HCT116 (cell line): Measurements from ENCODE around the gene STXBP5. TPM values are rescaled to one million over a fixed set of nuclear protein-coding genes. Genes with fewer than 3 reads are reported as not detected.

ENCODE experiments used
- ATAC-seq: fragments of 200-7000 bp; cut with Tn5 transposase; 2 replicates; pipeline ENCODE4 v1.9.1; 2020; ENCODE audit warnings: mild to moderate bottlenecking, moderate library complexity
- BruUV-seq: library from RNA; stranded (reverse); fragments of 400-500 nt; replicated peaks from 2 replicates; lab custom pipeline; 2021; lab: Mats Ljungman, UMichigan
- CTCF ChIA-PET: fragments of 300-600 bp; sonication (Branson Sonifier 250); formaldehyde crosslinking; loops from one replicate; lab custom pipeline; 2021; ENCODE audit warnings: antibody characterized with exemption; lab: Charles Lee
- POLR2A ChIA-PET: fragments of 300-600, 350-600 bp; sonication (Branson Sonifier 250); formaldehyde crosslinking; loops from one replicate; lab custom pipeline; 2021; ENCODE audit warnings: antibody characterized with exemption; lab: Charles Lee
- RAD21 ChIA-PET, 2 experiments: fragments of 300-600 bp; sonication (Branson Sonifier 250); formaldehyde crosslinking; loops; one replicate each; lab custom pipeline; 2023; ENCODE audit warnings: low total read pairs in 2 of 2; ENCODE audit not compliant: uncharacterized antibody in 2 of 2, unreplicated experiment in 2 of 2, low non-redundant PET in 1 of 2; lab: Charles Lee
- DNase-seq: peaks from one replicate; pipeline ENCODE4 v3.0.0-alpha.2; 2010; ENCODE audit warnings: low read depth, low spot score
- H2AFZ ChIP-seq: fragments of 200-600 bp; shearing (Covaris generic), sonication (generic); 2 replicates; pipeline ENCODE4 v1.6.1; 2017; ENCODE audit warnings: low read depth, mixed run types, mixed read lengths, antibody characterized with exemption, low read length; ENCODE audit not compliant: poor library complexity, severe bottlenecking
- H3K27ac ChIP-seq: 2 replicates; pipeline ENCODE4 v1.5.1; 2012; ENCODE audit warnings: low read depth, low read length
- H3K27me3 ChIP-seq: fragments of 200-600 bp; sonication (generic); 2 replicates; pipeline ENCODE4 v1.6.1; 2016; ENCODE audit warnings: mixed run types, low read length, mixed read lengths; ENCODE audit not compliant: insufficient read depth
- H3K36me3 ChIP-seq, 2 experiments: fragments of 200-500 bp in 1 of 2; fragments of 200-600 bp in 1 of 2; sonication (Bioruptor generic) in 1 of 2; sonication (generic) in 1 of 2; 2 replicates each; pipeline versions ENCODE4 v1.5.1 to v1.6.1; 2014 to 2016; ENCODE audit warnings: low read length in 2 of 2, inconsistent platforms in 1 of 2, mixed read lengths in 1 of 2, mixed run types in 1 of 2; ENCODE audit not compliant: insufficient read depth in 2 of 2, control insufficient read depth in 1 of 2
- H3K4me1 ChIP-seq, 2 experiments: fragments of 200-600 bp in 1 of 2; sonication (generic) in 1 of 2; 2 replicates each; pipeline versions ENCODE4 v1.5.1 to v1.6.1; 2012 to 2017; ENCODE audit warnings: low read length in 2 of 2, inconsistent platforms in 1 of 2, mild to moderate bottlenecking in 1 of 2, mixed read lengths in 1 of 2, mixed run types in 1 of 2, moderate library complexity in 1 of 2; ENCODE audit not compliant: insufficient read depth in 2 of 2, control insufficient read depth in 1 of 2
- H3K4me2 ChIP-seq: fragments of 200-600 bp; sonication (generic); 2 replicates; pipeline ENCODE4 v1.6.1; 2017; ENCODE audit warnings: mixed run types, low read length, mixed read lengths
- H3K4me3 ChIP-seq, 2 experiments: fragments of 200-600 bp in 1 of 2; sonication (generic) in 1 of 2; replicated peaks in 1 of 2; 2 replicates each; pipeline ENCODE4 v1.5.1; 2011 to 2016; ENCODE audit warnings: low read length in 2 of 2, control low read depth in 1 of 2, low read depth in 1 of 2, mild to moderate bottlenecking in 1 of 2, mixed read lengths in 1 of 2, mixed run types in 1 of 2
- H3K79me2 ChIP-seq: fragments of 200-600 bp; sonication (generic); 2 replicates; pipeline ENCODE4 v1.6.1; 2017; ENCODE audit warnings: mild to moderate bottlenecking, mixed run types, low read length, moderate library complexity, mixed read lengths; ENCODE audit not compliant: insufficient read depth
- H3K9ac ChIP-seq: fragments of 200-600 bp; sonication (generic); 2 replicates; pipeline ENCODE4 v1.6.1; 2016; ENCODE audit warnings: low read length, mixed read lengths
- H3K9me2 ChIP-seq: fragments of 200-600 bp; sonication (generic), shearing (Covaris generic); 2 replicates; pipeline ENCODE4 v1.6.1; 2017; ENCODE audit warnings: mixed run types, mild to moderate bottlenecking, moderate library complexity; ENCODE audit not compliant: insufficient read depth
- H3K9me3 ChIP-seq, 2 experiments: fragments of 200-500 bp in 1 of 2; fragments of 200-600 bp in 1 of 2; sonication (Bioruptor generic) in 1 of 2; sonication (generic) in 1 of 2; 2 replicates each; pipeline ENCODE4 v1.6.1; 2014 to 2017; ENCODE audit warnings: low read length in 2 of 2, mixed read lengths in 2 of 2, inconsistent platforms in 1 of 2, low read depth in 1 of 2, mild to moderate bottlenecking in 1 of 2, mixed run types in 1 of 2, moderate library complexity in 1 of 2; ENCODE audit not compliant: control insufficient read depth in 1 of 2, insufficient read depth in 1 of 2
- H4K20me1 ChIP-seq: fragments of 200-600 bp; sonication (generic), shearing (Covaris generic); 2 replicates; pipeline ENCODE4 v1.6.1; 2017; ENCODE audit warnings: mixed run types, mild to moderate bottlenecking, moderate library complexity; ENCODE audit not compliant: insufficient read depth
- EGR1 ChIP-seq: IDR thresholded peaks from 2 replicates; pipeline ENCODE4 v1.6.1; 2012; ENCODE audit warnings: low read depth
- ELF1 ChIP-seq: IDR thresholded peaks from 2 replicates; pipeline ENCODE4 v1.6.1; 2012; ENCODE audit warnings: low read depth, borderline replicate concordance
- EZH2 ChIP-seq: fragments of 200-600 bp; sonication (generic); IDR thresholded peaks from 2 replicates; pipeline ENCODE4 v1.6.1; 2017; ENCODE audit warnings: antibody characterized with exemption, mixed run types
- EZH2phosphoT487 ChIP-seq: fragments of 200-600 bp; IDR thresholded peaks from 2 replicates; pipeline ENCODE4 v1.6.1; 2018; ENCODE audit warnings: antibody characterized with exemption, borderline replicate concordance
- JUND ChIP-seq: IDR thresholded peaks from 2 replicates; pipeline ENCODE4 v1.6.1; 2012
- POLR2A ChIP-seq: IDR thresholded peaks from 2 replicates; pipeline ENCODE4 v1.7.0; 2011; ENCODE audit warnings: borderline replicate concordance; ENCODE audit not compliant: insufficient read depth, insufficient read length; ENCODE audit errors: extremely low read depth
- POLR2AphosphoS5 ChIP-seq: IDR thresholded peaks from 2 replicates; pipeline ENCODE4 v1.6.1; 2011; ENCODE audit warnings: mild to moderate bottlenecking, low read depth, low read length, moderate library complexity
- RAD21 ChIP-seq: IDR thresholded peaks from 2 replicates; pipeline ENCODE4 v1.6.1; 2012; ENCODE audit warnings: low read depth, mild to moderate bottlenecking
- SP1 ChIP-seq: IDR thresholded peaks from 2 replicates; pipeline ENCODE4 v1.6.1; 2012; ENCODE audit warnings: low read depth
- SRF ChIP-seq: IDR thresholded peaks from 2 replicates; pipeline ENCODE4 v1.6.1; 2012; ENCODE audit warnings: low read depth
- ZFX ChIP-seq: fragments of 450-650 bp; IDR thresholded peaks from 2 replicates; pipeline ENCODE4 v1.6.1; 2017
- ZNF274 ChIP-seq: fragments of 200-500 bp; sonication (Bioruptor generic); IDR thresholded peaks from 2 replicates; pipeline ENCODE4 v1.6.1; 2014; ENCODE audit warnings: mild to moderate bottlenecking, low read depth, low read length, inconsistent platforms
- intact Hi-C: fragments of 100-400 bp; cut with micrococcal nuclease; formaldehyde crosslinking; loops from 2 replicates; pipeline ENCODE4 v1.10.0; 2022
- total RNA-seq: library from RNA; stranded (reverse); gene quantifications from one replicate; pipeline ENCODE4 v1.2.1, GENCODE V29; 2021; ENCODE audit not compliant: unreplicated experiment
- TF ChIP-seq, protein P1 (sequence below), 3 experiments: fragments of 200-600 bp in 1 of 3; sonication (generic) in 1 of 3; IDR thresholded peaks in 2 of 3; conservative IDR thresholded peaks in 1 of 3; 2 replicates each; pipeline ENCODE4 v1.5.1; 2012 to 2017; ENCODE audit warnings: low read depth in 2 of 3, low read length in 2 of 3, antibody characterized with exemption in 1 of 3, borderline replicate concordance in 1 of 3, control low read depth in 1 of 3, mild to moderate bottlenecking in 1 of 3, mixed read lengths in 1 of 3, mixed run types in 1 of 3, moderate library complexity in 1 of 3; ENCODE audit not compliant: insufficient read depth in 1 of 3

The STXBP5 gene
- total RNA-seq, 1 experiment from 2014 or later: 12.6 TPM

DNA sequence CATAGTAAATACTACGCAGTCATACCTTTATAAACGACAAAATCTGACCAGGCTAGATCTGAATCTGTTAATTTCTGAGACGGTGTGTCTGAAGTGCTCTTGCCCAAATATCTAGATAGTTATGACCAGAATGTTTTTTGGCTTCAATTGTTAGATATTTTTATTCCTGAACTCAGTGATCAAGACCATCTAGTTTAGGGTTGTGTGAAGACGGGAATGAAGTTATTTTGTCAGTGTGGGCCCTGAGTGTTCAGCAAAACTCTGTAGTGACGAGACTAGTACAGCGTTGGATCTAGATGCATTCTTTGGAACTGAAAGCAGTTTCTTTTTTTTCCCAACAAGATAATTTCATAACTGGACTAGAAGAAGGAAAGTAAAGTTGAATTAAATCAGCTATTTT is 3.1 kb downstream of the STXBP5 start:
- no peak for DNase-seq
- CTCF ChIA-PET: no interaction called here

More for the DNA sequence above, 3.1 kb downstream of the STXBP5 start:
- ChIA-PET POLR2A (no interaction called here), RAD21 (no interaction called here)
- ATAC-seq: no peak
- Histone ChIP-seq H3K9ac (no peak overlapping the region), H3K9me3 (no peaks in the 10 kb centered on the region), H3K27me3 (no peaks in the 10 kb centered on the region), H2AFZ (no peak overlapping the region), H4K20me1 (no peaks in the 10 kb centered on the region), H3K79me2 (peaks cover 31% of the 10 kb centered on the region), H3K4me3 (no peak overlapping the region), H3K4me1 (peaks cover 3 to 7% of the 10 kb centered on the region in 2 experiments; a peak in 3 of 4 replicates), H3K27ac (no peak overlapping the region), H3K4me2 (no peak overlapping the region), H3K36me3 (no peaks in the 10 kb centered on the region), H3K9me2 (no peaks in the 10 kb centered on the region)
- no TSS peak for BruUV-seq
- intact Hi-C loops: no loop called here
- TF ChIP-seq, protein P1, sequence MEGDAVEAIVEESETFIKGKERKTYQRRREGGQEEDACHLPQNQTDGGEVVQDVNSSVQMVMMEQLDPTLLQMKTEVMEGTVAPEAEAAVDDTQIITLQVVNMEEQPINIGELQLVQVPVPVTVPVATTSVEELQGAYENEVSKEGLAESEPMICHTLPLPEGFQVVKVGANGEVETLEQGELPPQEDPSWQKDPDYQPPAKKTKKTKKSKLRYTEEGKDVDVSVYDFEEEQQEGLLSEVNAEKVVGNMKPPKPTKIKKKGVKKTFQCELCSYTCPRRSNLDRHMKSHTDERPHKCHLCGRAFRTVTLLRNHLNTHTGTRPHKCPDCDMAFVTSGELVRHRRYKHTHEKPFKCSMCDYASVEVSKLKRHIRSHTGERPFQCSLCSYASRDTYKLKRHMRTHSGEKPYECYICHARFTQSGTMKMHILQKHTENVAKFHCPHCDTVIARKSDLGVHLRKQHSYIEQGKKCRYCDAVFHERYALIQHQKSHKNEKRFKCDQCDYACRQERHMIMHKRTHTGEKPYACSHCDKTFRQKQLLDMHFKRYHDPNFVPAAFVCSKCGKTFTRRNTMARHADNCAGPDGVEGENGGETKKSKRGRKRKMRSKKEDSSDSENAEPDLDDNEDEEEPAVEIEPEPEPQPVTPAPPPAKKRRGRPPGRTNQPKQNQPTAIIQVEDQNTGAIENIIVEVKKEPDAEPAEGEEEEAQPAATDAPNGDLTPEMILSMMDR (IDR thresholded peaks at IDR 0.05 in 2 of 3, conservative IDR thresholded peaks at IDR 0.05 in 1 of 3; ENCODE audit: borderline replicate concordance in 1 of 3, insufficient read depth in 1 of 3, low read depth in 2 of 3, low read length in 2 of 3): no peak
- TF ChIP-seq POLR2A (no peak), EGR1 (no peak), ELF1 (no peak), EZH2 (no peak), SP1 (no peak), EZH2phosphoT487 (no peak), JUND (no peak), SRF (no peak), ZNF274 (no peak), ZFX (no peak), RAD21 (no peak), POLR2AphosphoS5 (no peak)
